ENCODE data around the gene AKAP13. TPM values are rescaled to one million over a fixed set of nuclear protein-coding genes. Genes with fewer than 3 reads are reported as not detected.
A peak's percentile ranks its signal among the peaks of the same experiment; 100 is the strongest.
"Not testable (repeated sequence)": the region's sequence is repeated elsewhere in the genome, so short reads cannot be mapped to it uniquely, and the experiment has no call there.

AKAP13 gene
- total and polyA plus RNA-seq, 2 donors = 84.2 to 206 TPM

GRCh38 chr15:85580879-85581278, 200.5 kb downstream of the AKAP13 start:
- H3K27ac ChIP-seq (ENCODE audit: low read depth) = peak overlapping the region; percentile 92
- no peak for DNase-seq (ENCODE audit: extremely low spot score)
- peaks cover 9% of the 10 kb centered on the region for H3K4me1 ChIP-seq (ENCODE audit: insufficient read depth)
- WGBS = 68% methylated on average over 3 of the region's 3 CpGs
- no peak overlapping the region for H3K4me3 ChIP-seq (ENCODE audit: low read depth, low read length)
- no peaks in the 10 kb centered on the region for H3K36me3 ChIP-seq (ENCODE audit: insufficient read depth)

GRCh38 chr15:85581495-85581894, 201.1 kb downstream of the AKAP13 start:
- no peak for DNase-seq (ENCODE audit: extremely low spot score)
- Histone ChIP-seq H3K27ac (ENCODE audit: low read depth) (peak overlapping the region; percentile 92), H3K36me3 (ENCODE audit: insufficient read depth) (no peaks in the 10 kb centered on the region), H3K4me1 (ENCODE audit: insufficient read depth) (peaks cover 9% of the 10 kb centered on the region), H3K4me3 (ENCODE audit: low read depth, low read length) (no peak overlapping the region)
- WGBS = 81% methylated on average over 8 of the region's 8 CpGs

- Histone ChIP-seq H3K27ac (ENCODE audit: low read depth) (peak overlapping the region; percentile 92), H3K36me3 (ENCODE audit: insufficient read depth) (no peaks in the 10 kb centered on the region), H3K4me1 (ENCODE audit: insufficient read depth) (peaks cover 7% of the 10 kb centered on the region), H3K4me3 (ENCODE audit: low read depth, low read length) (peak overlapping the region; percentile 47)
- no peak for DNase-seq (ENCODE audit: extremely low spot score)
- 14% methylated on average over 10 of the region's 10 CpGs for WGBS
Measured at GRCh38 chr15:85582131-85583079, 202.0 kb downstream of the AKAP13 start.

- no peak for DNase-seq (ENCODE audit: extremely low spot score)
- no peaks in the 10 kb centered on the region for H3K36me3 ChIP-seq (ENCODE audit: insufficient read depth)
- peaks cover 7% of the 10 kb centered on the region for H3K4me1 ChIP-seq (ENCODE audit: insufficient read depth)
- H3K4me3 ChIP-seq (ENCODE audit: low read depth, low read length) = peak overlapping the region; percentile 6
- 27% methylated on average over 4 of the region's 4 CpGs for WGBS
- H3K27ac ChIP-seq (ENCODE audit: low read depth) = peak overlapping the region; percentile 68
Measured at GRCh38 chr15:85583442-85583841, 203.0 kb downstream of the AKAP13 start.

- H3K36me3 ChIP-seq (ENCODE audit: insufficient read depth) = no peaks in the 10 kb centered on the region
- no peak overlapping the region for H3K4me3 ChIP-seq (ENCODE audit: low read depth, low read length)
Measured at GRCh38 chr15:85583923-85584390, 203.6 kb downstream of the AKAP13 start.

GRCh38 chr15:85584872-85585271, 204.5 kb downstream of the AKAP13 start:
- Histone ChIP-seq H3K36me3 (ENCODE audit: insufficient read depth) (no peaks in the 10 kb centered on the region), H3K27ac (ENCODE audit: low read depth) (no peak overlapping the region), H3K4me3 (ENCODE audit: low read depth, low read length) (no peak overlapping the region), H3K4me1 (ENCODE audit: insufficient read depth) (peaks cover 7% of the 10 kb centered on the region)
- DNase-seq (ENCODE audit: extremely low spot score) = no peak
- WGBS = 51% methylated on average over 4 of the region's 4 CpGs

More at GRCh38 chr15:85583923-85584390, 203.6 kb downstream of the AKAP13 start:
- Histone ChIP-seq H3K4me1 (ENCODE audit: insufficient read depth) (peaks cover 7% of the 10 kb centered on the region), H3K27ac (ENCODE audit: low read depth) (no peak overlapping the region)
- WGBS = 49% methylated on average over 3 of the region's 3 CpGs
- no peak for DNase-seq (ENCODE audit: extremely low spot score)

GRCh38 chr15:85586196-85586595, 205.8 kb downstream of the AKAP13 start:
- WGBS = 94% methylated on average over 5 of the region's 5 CpGs
- H3K4me1 ChIP-seq (ENCODE audit: insufficient read depth) = not testable (repeated sequence)

GRCh38 chr15:85587707-85588411, 207.5 kb downstream of the AKAP13 start:
- no peaks in the 10 kb centered on the region for H3K36me3 ChIP-seq (ENCODE audit: insufficient read depth)
- H3K4me1 ChIP-seq (ENCODE audit: insufficient read depth) = peaks cover 5% of the 10 kb centered on the region
- H3K27ac ChIP-seq (ENCODE audit: low read depth) = peak overlapping the region; percentile 71
- 90% methylated on average over 10 of the region's 10 CpGs for WGBS
- DNase-seq (ENCODE audit: extremely low spot score) = no peak
- H3K4me3 ChIP-seq (ENCODE audit: low read depth, low read length) = no peak overlapping the region

More at GRCh38 chr15:85586196-85586595, 205.8 kb downstream of the AKAP13 start:
- not testable (repeated sequence) for H3K36me3 ChIP-seq (ENCODE audit: insufficient read depth); H3K27ac ChIP-seq (ENCODE audit: low read depth); H3K4me3 ChIP-seq (ENCODE audit: low read depth, low read length); DNase-seq (ENCODE audit: extremely low spot score)

- DNase-seq (ENCODE audit: extremely low spot score) = no peak
- Histone ChIP-seq H3K4me3 (ENCODE audit: low read depth, low read length) (no peak overlapping the region), H3K36me3 (ENCODE audit: insufficient read depth) (no peaks in the 10 kb centered on the region), H3K27ac (ENCODE audit: low read depth) (peak overlapping the region; percentile 71), H3K4me1 (ENCODE audit: insufficient read depth) (peaks cover 5% of the 10 kb centered on the region)
- WGBS = 27% methylated on average over 3 of the region's 3 CpGs
Measured at GRCh38 chr15:85588677-85589076, 208.3 kb downstream of the AKAP13 start.

DNA sequence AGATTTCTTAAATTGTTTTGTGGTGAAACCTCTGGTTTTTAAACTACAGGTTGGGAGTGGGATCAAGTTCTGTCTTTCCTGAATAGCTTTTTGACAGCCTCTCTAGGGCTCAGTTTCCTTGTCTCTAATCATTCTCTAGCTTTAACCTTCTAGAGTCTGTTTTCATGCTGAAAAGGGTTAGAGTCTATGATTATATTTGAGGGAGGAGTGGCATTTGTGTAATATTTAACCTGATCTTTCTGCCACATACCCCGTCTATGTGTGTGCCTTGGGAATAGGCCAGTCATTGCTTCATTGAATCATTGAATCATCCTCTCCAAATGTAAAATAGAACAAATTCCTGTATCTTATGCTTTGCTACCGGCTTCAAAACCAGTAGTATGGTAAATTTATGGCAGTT, 209.4 kb downstream of the AKAP13 start:
- WGBS = 46% methylated on average over 2 of the region's 2 CpGs

DNA sequence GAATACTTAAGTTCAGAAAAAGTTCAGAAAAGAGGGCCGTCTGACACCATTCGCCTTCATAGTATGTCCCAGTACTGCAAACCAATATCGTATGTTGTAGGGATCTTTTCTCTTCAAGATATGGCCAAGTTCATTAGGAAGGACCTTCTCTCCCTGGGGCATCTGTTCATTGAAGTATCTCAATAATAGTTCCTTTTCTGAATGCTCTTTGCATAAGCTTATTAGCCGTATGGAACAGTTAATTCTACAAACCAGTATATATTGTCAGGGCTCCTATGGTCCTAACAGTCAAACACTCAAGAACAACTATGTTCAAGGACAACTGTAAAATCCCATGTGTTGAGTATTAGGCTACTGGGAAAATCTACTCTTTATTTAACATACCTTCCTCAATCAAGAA, 211.2 kb downstream of the AKAP13 start:
- no peak overlapping the region for H3K27ac ChIP-seq (ENCODE audit: low read depth)
- DNase-seq (ENCODE audit: extremely low spot score) = no peak
- H3K4me3 ChIP-seq (ENCODE audit: low read depth, low read length) = no peak overlapping the region
- H3K36me3 ChIP-seq (ENCODE audit: insufficient read depth) = no peaks in the 10 kb centered on the region
- 95% methylated on average over 4 of the region's 4 CpGs for WGBS
- no peaks in the 10 kb centered on the region for H3K4me1 ChIP-seq (ENCODE audit: insufficient read depth)

More for the DNA sequence above, 209.4 kb downstream of the AKAP13 start:
- H3K4me1 ChIP-seq (ENCODE audit: insufficient read depth) = peaks cover 2% of the 10 kb centered on the region
- peak overlapping the region; percentile 23 for H3K27ac ChIP-seq (ENCODE audit: low read depth)
- no peak overlapping the region for H3K4me3 ChIP-seq (ENCODE audit: low read depth, low read length)
- H3K36me3 ChIP-seq (ENCODE audit: insufficient read depth) = no peaks in the 10 kb centered on the region
- no peak for DNase-seq (ENCODE audit: extremely low spot score)

GRCh38 chr15:85592148-85592547, 211.7 kb downstream of the AKAP13 start:
- peak overlapping the region; percentile 38 for H3K27ac ChIP-seq (ENCODE audit: low read depth)

GRCh38 chr15:85593809-85594445, 213.5 kb downstream of the AKAP13 start:
- H3K4me3 ChIP-seq (ENCODE audit: low read depth, low read length) = no peak overlapping the region
- no peaks in the 10 kb centered on the region for H3K36me3 ChIP-seq (ENCODE audit: insufficient read depth)
- H3K4me1 ChIP-seq (ENCODE audit: insufficient read depth) = no peaks in the 10 kb centered on the region
- 96% methylated on average over 1 of the region's 1 CpG for WGBS
- no peak for DNase-seq (ENCODE audit: extremely low spot score)
- no peak overlapping the region for H3K27ac ChIP-seq (ENCODE audit: low read depth)

More at GRCh38 chr15:85592148-85592547, 211.7 kb downstream of the AKAP13 start:
- DNase-seq (ENCODE audit: extremely low spot score) = no peak
- 28% methylated on average over 3 of the region's 3 CpGs for WGBS
- Histone ChIP-seq H3K4me1 (ENCODE audit: insufficient read depth) (no peaks in the 10 kb centered on the region), H3K36me3 (ENCODE audit: insufficient read depth) (no peaks in the 10 kb centered on the region), H3K4me3 (ENCODE audit: low read depth, low read length) (no peak overlapping the region)

Measured in urinary bladder (tissue), 4 donors.